IMR-90 (cell line): ENCODE data around the gene TRIM32.

Source experiments
- CTCF ChIP-seq: conservative IDR thresholded peaks from 2 replicates; pipeline ENCODE4 v1.5.1; 2012; ENCODE audit warnings: mild to moderate bottlenecking, low read depth, low read length, improper control_type of control experiment
- NFE2L2 ChIP-seq: fragments of 150-350 bp; IDR thresholded peaks from 2 replicates; pipeline ENCODE4 v1.6.1; 2016; ENCODE audit warnings: low read depth, mild to moderate bottlenecking, low read length

- TF ChIP-seq CTCF: no peak
- no peak for TF ChIP-seq NFE2L2
Measured at GRCh38 chr9:116694785-116695291, 7.7 kb downstream of the TRIM32 start.
